Mucosa of rectum (tissue), 2 donors: Measurements from ENCODE around the gene MORN5.

ENCODE experiments used
- H3K27ac ChIP-seq, 2 donors: one replicate each; pipeline ENCODE4 v1.7.0; 2013; ENCODE audit warnings: inconsistent platforms in 2 of 2, low read depth in 2 of 2, low read length in 2 of 2
- H3K27me3 ChIP-seq, 2 donors: one replicate each; pipeline ENCODE4 v1.7.0; 2013; ENCODE audit warnings: low read length in 2 of 2; ENCODE audit not compliant: control insufficient read depth in 2 of 2, insufficient read depth in 2 of 2
- H3K36me3 ChIP-seq, 2 donors: one replicate each; pipeline ENCODE4 v1.7.0; 2013; ENCODE audit warnings: low read length in 2 of 2; ENCODE audit not compliant: control insufficient read depth in 2 of 2, insufficient read depth in 2 of 2
- H3K4me1 ChIP-seq, 2 donors: one replicate each; pipeline ENCODE4 v1.7.0; 2013; ENCODE audit warnings: low read length in 2 of 2, mild to moderate bottlenecking in 1 of 2; ENCODE audit not compliant: control insufficient read depth in 2 of 2, insufficient read depth in 2 of 2
- H3K4me3 ChIP-seq, 2 donors: one replicate each; pipeline ENCODE4 v1.7.0; 2013; ENCODE audit warnings: low read length in 2 of 2
- H3K9ac ChIP-seq, 2 donors: one replicate each; pipeline ENCODE4 v1.7.0; 2013; ENCODE audit warnings: low read length in 2 of 2, low read depth in 1 of 2, mild to moderate bottlenecking in 1 of 2
- H3K9me3 ChIP-seq, 2 donors: one replicate each; pipeline ENCODE4 v1.7.0; 2013; ENCODE audit warnings: low read length in 2 of 2; ENCODE audit not compliant: control insufficient read depth in 2 of 2
- donor health status: healthy.
- donor health status: Normal muscosa, but diverticular disease.

The MORN5 gene

GRCh38 chr9:122219856-122220672 lies 60.4 kb downstream of the MORN5 start:
- H3K9me3 ChIP-seq: no peaks in the 10 kb centered on the region
- H3K9ac ChIP-seq: no peak overlapping the region
- no peak overlapping the region for H3K27ac ChIP-seq
- no peaks in the 10 kb centered on the region for H3K36me3 ChIP-seq
- H3K4me3 ChIP-seq: no peak overlapping the region
- peaks cover 73 to 85% of the 10 kb centered on the region in 2 donors for H3K27me3 ChIP-seq
- H3K4me1 ChIP-seq: peaks cover 0 to 9% of the 10 kb centered on the region in 2 donors

- peaks cover 0 to 9% of the 10 kb centered on the region in 2 donors for H3K4me1 ChIP-seq
Measured at GRCh38 chr9:122220673-122221182, 61.0 kb downstream of the MORN5 start.

GRCh38 chr9:122221183-122221811 lies 61.6 kb downstream of the MORN5 start:
- Histone ChIP-seq H3K27ac (no peak overlapping the region), H3K36me3 (no peaks in the 10 kb centered on the region), H3K9me3 (no peaks in the 10 kb centered on the region), H3K9ac (no peak overlapping the region), H3K4me1 (peaks cover 0 to 9% of the 10 kb centered on the region in 2 donors), H3K4me3 (no peak overlapping the region), H3K27me3 (peaks cover 73 to 87% of the 10 kb centered on the region in 2 donors)

More at GRCh38 chr9:122220673-122221182, 61.0 kb downstream of the MORN5 start:
- Histone ChIP-seq H3K27me3 (peaks cover 73 to 86% of the 10 kb centered on the region in 2 donors), H3K27ac (no peak overlapping the region), H3K9ac (no peak overlapping the region), H3K4me3 (no peak overlapping the region), H3K36me3 (no peaks in the 10 kb centered on the region), H3K9me3 (no peaks in the 10 kb centered on the region)

- Histone ChIP-seq H3K4me3 (no peak overlapping the region), H3K27me3 (peaks cover 72 to 85% of the 10 kb centered on the region in 2 donors), H3K9ac (no peak overlapping the region), H3K4me1 (peaks cover 0 to 9% of the 10 kb centered on the region in 2 donors), H3K9me3 (no peaks in the 10 kb centered on the region), H3K36me3 (no peaks in the 10 kb centered on the region), H3K27ac (no peak overlapping the region)
Measured at GRCh38 chr9:122222791-122223190, 63.1 kb downstream of the MORN5 start.

- no peak overlapping the region for H3K4me3 ChIP-seq
- no peaks in the 10 kb centered on the region for H3K9me3 ChIP-seq
- H3K4me1 ChIP-seq: peaks cover 0 to 9% of the 10 kb centered on the region in 2 donors
- no peak overlapping the region for H3K9ac ChIP-seq
- peaks cover 70 to 79% of the 10 kb centered on the region in 2 donors for H3K27me3 ChIP-seq
- no peak overlapping the region for H3K27ac ChIP-seq
- no peaks in the 10 kb centered on the region for H3K36me3 ChIP-seq
Measured at GRCh38 chr9:122223435-122223834, 63.7 kb downstream of the MORN5 start.

- H3K27me3 ChIP-seq: peaks cover 74 to 76% of the 10 kb centered on the region in 2 donors
- H3K27ac ChIP-seq: no peak overlapping the region
- no peaks in the 10 kb centered on the region for H3K9me3 ChIP-seq
- peak overlapping the region in 1 of 2 donors; percentile 20 for H3K4me3 ChIP-seq
- H3K9ac ChIP-seq: no peak overlapping the region
- no peaks in the 10 kb centered on the region for H3K36me3 ChIP-seq
- peaks cover 0 to 2% of the 10 kb centered on the region in 2 donors for H3K4me1 ChIP-seq
Measured at GRCh38 chr9:122225312-122226141, 65.8 kb downstream of the MORN5 start.

- Histone ChIP-seq H3K27ac (no peak overlapping the region), H3K36me3 (no peaks in the 10 kb centered on the region), H3K9me3 (no peaks in the 10 kb centered on the region), H3K4me1 (peaks cover 0 to 2% of the 10 kb centered on the region in 2 donors), H3K27me3 (peaks cover 76% of the 10 kb centered on the region in 2 donors), H3K9ac (no peak overlapping the region), H3K4me3 (peak overlapping the region in 1 of 2 donors; percentile 20)
Measured at GRCh38 chr9:122226142-122226757, 66.5 kb downstream of the MORN5 start.

- Histone ChIP-seq H3K9ac (no peak overlapping the region), H3K9me3 (no peaks in the 10 kb centered on the region), H3K4me1 (peaks cover 0 to 2% of the 10 kb centered on the region in 2 donors), H3K4me3 (no peak overlapping the region), H3K36me3 (no peaks in the 10 kb centered on the region), H3K27me3 (peaks cover 72 to 76% of the 10 kb centered on the region in 2 donors), H3K27ac (no peak overlapping the region)
Measured at GRCh38 chr9:122226758-122227574, 67.3 kb downstream of the MORN5 start.

GRCh38 chr9:122227575-122227900 lies 67.8 kb downstream of the MORN5 start:
- H3K27ac ChIP-seq: no peak overlapping the region
- H3K9ac ChIP-seq: no peak overlapping the region
- peaks cover 0 to 2% of the 10 kb centered on the region in 2 donors for H3K4me1 ChIP-seq
- peaks cover 67 to 71% of the 10 kb centered on the region in 2 donors for H3K27me3 ChIP-seq
- no peak overlapping the region for H3K4me3 ChIP-seq
- no peaks in the 10 kb centered on the region for H3K9me3 ChIP-seq
- no peaks in the 10 kb centered on the region for H3K36me3 ChIP-seq
